HG02610 (cell line): ENCODE results near the gene PTPRM.
"Not testable (repeated sequence)": the region's sequence is repeated elsewhere in the genome, so short reads cannot be mapped to it uniquely, and the experiment has no call there.

Experiments used
- ATAC-seq: cut with Tn5 transposase; IDR thresholded peaks from one replicate; pipeline ENCODE4 v1.9.1; 2021; ENCODE audit warnings: mild to moderate bottlenecking, moderate library complexity; ENCODE audit not compliant: unreplicated experiment

PTPRM gene

DNA sequence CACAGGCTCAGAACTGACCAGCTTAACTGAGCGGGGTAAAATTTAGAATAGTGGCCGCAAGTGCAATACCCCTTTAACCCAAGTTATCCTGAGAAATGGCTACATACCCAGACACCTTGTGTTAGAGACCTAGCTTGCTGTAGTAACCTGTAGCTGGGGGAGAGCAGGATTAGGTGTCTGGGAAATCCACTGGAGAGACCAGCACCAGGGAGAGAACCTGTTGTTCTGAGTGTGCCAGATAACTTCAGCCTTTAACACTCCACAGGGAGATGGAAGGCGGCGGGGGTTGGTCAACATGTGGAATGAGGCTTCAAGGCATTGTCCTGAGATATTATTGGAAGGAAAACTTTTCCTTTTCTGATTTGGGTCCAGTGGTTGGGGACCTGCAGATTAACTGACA lies 356.0 kb downstream of the PTPRM start:
- ATAC-seq: no peak

DNA sequence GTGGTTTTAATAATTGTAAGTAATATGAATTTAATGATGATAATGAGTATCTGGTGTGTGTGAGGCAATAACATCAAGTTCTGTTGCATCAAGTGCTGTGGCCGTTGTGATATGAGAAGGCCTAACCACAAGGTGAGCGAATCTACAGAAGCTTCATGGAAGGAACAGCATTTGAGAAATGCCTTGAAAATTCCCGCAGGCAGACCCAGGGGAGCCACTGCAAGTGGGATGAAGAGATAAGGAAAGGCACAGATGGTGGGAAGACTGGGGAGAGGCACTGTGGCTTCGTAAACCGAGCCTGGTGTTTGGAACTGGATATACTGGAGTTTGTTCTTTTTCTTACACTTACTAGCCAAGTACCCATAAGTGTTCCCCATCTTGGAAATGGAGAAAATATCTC lies 357.5 kb downstream of the PTPRM start:
- no peak for ATAC-seq

DNA sequence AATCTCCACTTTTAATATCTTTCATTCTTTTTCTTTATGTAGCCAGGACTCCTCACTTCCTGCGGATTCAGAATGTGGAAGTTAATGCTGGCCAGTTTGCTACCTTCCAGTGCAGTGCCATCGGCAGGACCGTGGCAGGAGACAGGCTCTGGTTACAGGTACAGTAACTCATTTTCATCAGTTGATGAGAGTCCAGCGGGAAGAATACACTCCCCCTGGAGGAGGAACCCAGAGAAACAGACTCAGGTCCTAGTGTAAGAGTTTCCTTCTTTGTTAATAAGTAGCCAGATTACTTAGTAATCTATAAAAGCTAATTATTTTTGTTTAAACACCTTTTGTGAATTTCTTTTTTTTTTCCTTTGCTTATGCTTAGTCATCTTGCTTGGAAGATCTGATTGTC lies 359.4 kb downstream of the PTPRM start:
- ATAC-seq: no peak

- no peak for ATAC-seq
Measured at GRCh38 chr18:7927119-7927518, 360.0 kb downstream of the PTPRM start.

DNA sequence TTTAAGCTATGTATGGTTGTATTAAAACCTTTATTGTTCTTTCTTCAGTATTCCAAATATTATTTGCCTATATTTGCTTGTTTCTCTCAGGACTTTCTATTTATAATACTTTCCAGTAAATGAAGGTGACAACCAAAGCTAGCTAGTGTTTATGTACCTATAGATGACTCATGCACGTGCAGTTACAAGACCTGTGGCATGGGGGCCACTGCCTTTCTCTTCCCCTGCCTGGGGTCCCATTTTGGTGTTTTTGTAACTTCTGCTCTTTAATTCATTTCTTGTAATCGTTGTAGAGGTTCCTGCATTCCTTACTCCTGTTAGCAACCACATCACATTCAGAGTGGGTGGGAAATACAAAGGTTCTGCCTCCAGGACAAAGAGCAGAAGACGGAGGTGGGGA lies 364.6 kb downstream of the PTPRM start:
- ATAC-seq: no peak

DNA sequence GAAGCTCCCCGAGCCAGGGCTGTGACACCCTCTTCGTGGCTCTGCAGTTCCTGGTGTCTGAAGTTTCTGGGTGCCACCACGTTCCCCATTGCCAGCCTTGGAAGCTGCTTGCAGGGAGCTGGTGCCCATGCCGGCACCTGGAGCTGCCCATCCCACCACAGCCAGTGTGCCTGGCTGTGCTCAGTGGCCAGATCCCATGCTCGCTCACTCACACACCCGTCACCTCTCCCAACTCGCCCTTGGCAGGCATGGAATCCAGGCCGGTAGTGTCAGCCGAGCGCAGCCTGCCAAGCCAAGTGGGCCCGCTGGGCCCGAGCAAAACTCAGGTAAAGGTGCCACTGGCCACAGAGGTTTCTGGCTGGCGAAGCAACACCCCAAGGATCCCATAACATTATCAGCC lies 370.2 kb downstream of the PTPRM start:
- ATAC-seq: no peak

DNA sequence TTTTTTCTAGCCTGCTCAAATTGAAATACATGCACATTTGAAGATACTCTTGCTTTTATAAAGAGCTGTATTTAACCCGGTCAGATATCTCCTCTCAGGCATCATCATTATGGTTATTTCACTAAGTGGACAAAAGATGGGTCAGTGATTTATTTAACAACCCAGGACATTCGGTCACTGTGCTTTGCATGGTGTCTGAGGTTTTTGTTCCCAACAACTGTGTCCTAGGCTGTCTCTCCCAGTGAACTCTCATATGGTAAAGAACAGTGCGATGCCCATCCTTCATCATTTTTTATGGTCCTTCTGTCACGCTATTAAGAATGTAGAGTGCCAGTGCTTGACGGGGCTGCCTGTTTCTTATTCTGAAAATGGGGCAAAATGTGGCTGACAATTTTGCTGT lies 372.4 kb downstream of the PTPRM start:
- no peak for ATAC-seq

- no peak for ATAC-seq
Measured at GRCh38 chr18:7940379-7940778, 373.3 kb downstream of the PTPRM start.

GRCh38 chr18:7940971-7941370 lies 373.9 kb downstream of the PTPRM start:
- no peak for ATAC-seq

DNA sequence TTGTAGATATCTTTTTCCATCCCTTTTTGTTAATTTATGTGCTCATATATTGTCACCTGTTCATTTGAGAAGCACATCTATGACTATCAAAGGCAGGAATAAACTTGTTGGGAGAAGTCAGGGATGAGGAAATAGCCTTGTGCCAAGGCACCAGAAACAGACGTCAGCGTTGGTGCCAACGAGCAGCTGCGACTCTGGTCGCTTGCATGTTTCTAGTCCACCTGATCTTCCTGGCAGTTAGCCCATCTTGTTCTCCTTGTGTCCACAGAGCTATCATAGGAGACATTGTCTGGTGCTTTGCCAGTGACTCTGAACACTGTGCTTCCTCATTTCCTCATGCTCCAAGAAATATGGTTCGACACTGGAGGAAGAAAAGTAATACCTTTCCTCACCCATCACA lies 374.4 kb downstream of the PTPRM start:
- no peak for ATAC-seq

GRCh38 chr18:7945882-7946281 lies 378.8 kb downstream of the PTPRM start:
- ATAC-seq: peak; percentile 36

DNA sequence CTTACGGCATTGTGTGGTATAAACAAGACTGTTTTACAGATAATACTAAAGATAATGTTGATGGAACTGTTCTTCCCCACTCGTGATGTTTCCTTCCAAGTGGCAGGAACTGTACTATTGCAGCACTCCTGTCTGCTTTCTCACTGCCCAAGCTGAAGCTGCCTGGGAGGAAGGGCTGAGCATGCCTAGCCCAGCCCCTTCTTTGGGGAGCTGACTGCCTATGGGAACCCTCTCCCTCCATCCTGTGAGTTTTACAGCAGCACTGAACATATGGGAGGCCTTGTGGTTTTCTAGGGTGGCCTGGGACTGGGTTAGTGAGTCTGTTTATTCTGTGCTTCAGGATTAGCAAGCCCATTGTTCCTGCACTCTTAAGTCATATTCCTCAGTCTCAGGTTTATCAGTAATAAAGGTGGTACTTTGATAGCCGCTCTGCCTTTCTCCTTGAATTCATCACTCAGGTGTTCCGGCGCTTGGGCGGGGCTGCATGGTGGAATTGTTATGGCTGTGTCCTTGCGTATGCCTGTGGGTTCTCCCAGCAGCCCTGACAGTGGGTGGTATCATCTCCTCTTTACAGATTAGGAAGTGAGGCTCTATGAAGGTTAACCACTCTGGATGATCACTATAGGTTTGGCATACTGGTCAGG lies 379.7 kb downstream of the PTPRM start:
- no peak for ATAC-seq

- ATAC-seq: no peak
Measured at GRCh38 chr18:7950380-7951136, 383.4 kb downstream of the PTPRM start.

DNA sequence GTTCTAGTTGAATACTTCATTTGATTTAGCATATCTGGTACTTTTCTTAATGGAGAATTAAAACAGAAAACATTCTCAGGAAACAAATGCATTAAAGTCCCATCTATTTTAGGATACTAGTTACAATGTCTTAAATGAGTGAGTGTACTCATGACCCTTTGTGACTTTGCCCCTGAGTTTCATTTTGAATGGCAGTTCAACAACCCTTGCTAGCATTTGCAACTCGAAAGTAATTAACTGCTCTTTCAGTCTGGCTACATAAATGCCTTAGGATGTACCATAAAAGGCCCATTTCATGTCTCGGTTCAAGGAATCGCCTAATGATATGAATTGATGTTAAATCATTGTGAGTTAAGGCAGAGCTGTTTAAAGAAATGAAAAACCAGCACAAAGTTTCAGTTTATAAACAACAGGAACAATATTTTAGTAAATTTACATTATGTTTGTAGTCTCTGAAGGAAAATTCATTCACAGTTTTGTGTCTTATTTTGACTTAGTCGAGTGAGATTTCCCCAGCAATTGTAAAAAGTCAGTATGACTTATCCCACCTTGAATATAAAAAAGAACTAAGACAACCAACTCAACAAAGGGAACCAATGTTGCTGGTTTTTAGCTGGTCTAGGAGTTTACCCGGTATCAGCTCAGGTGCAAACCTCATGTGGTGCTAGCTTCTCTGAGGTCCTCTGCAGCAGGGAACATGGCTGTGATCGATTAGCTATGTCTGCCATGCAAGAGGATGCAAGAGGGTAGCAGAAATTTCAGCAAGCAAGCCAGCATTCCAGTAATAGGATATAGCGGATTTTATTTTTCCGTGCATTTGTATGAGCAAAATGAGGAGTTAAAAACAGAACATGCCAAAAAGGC lies 386.2 kb downstream of the PTPRM start:
- peak; percentile 93 for ATAC-seq

DNA sequence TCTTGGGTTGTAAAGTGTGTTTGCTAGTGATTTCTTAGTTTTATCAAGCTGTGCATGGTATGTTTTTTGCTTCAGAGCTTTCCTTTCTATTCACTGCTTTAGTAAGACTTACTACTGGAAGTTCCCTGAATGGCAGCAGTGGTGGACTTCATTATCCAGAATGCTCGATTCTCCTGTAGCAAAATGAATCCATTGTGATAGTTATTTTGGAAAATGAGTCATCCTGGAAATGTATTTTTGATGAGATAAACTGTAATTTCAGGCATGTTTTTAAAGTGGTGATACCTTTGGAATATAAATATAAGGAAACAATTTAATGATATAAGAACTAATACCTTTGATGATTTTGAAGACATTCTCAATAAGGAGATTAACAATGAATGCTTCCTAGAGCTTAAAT lies 387.1 kb downstream of the PTPRM start:
- no peak for ATAC-seq

DNA sequence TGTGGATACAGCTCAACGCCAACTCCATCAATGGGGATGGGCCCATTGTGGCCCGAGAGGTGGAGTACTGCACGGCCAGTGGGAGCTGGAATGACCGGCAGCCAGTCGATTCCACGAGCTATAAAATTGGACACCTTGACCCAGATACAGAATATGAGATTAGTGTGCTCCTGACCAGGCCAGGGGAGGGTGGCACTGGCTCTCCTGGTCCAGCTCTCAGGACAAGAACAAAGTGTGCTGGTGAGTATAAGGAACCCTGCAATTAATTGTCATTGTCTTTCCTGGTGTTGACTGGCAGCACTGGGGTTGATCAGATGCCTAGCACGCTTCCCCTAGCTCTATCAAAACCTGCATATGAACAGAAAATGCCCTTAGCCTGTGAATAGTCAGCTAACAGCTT lies 388.1 kb downstream of the PTPRM start:
- ATAC-seq: no peak

DNA sequence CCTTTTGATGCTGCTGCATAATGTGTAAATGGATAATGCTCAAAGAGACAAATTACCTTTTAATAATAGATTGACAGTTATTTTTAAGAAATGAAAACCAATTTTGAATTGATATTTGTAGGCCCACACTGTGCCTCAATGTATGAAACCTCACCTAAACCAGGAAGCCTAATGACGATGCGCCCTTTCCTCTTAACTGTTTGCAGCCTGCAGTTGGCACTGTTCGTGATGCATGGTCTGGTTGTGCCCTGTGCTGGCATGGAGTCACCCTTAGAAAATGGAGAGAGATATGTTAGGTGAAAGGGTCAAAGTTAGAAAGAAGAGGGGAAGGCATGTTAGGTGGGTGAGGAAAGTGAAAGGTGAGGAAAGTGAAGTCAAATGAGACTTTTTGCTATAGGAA lies 390.2 kb downstream of the PTPRM start:
- no peak for ATAC-seq

DNA sequence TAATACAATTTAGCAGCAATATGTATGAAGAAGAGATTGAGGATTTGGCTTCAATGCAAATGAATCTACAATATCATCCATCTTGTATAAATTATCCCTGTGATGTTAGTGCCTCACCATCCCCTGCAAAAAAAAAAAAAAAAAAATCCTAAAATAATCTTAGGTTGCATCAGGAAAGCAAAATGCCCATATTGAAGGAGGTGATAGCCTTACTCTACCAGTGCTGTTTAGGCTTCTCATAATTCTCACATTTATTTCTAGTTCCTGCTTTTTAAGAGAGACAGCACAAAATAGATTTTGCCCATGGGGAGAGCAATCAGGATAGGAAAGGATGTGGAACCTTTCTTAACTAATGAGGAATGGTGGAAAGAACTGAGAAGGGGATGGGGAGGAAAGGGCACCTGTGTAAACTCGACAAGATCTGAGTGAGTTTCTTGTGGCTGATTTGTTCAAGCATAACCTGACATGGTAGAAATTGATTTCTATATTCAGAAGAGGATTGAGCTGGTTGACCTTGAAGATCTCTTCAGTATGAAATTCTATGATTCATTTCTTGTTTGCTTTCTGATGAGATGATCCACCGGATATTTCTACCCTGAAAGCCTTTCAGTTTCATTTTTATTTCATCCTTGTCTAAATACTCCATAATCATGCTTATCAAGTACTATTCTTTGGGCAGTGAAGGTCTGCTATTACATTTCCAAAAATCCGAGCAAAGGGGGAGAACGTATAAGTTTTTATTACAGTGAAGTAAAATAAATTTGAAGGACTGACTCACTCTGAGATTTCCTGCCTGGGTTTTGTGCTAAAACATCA lies 391.2 kb downstream of the PTPRM start:
- ATAC-seq: peak; percentile 82

DNA sequence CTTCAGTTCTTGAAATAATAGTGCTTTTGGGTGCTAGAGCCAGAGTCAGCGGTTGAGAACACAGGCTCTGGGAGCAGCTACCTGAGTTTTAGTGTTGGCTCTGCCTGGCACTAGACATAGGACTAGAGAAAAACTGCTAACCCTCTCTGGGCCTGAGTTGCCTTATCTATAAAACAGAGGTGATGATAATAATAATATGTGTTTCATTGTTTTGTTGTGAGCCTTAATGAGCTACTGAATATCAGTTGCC lies 391.7 kb downstream of the PTPRM start:
- ATAC-seq: peak; percentile 17

GRCh38 chr18:7966682-7967081 lies 399.6 kb downstream of the PTPRM start:
- not testable (repeated sequence) for ATAC-seq

DNA sequence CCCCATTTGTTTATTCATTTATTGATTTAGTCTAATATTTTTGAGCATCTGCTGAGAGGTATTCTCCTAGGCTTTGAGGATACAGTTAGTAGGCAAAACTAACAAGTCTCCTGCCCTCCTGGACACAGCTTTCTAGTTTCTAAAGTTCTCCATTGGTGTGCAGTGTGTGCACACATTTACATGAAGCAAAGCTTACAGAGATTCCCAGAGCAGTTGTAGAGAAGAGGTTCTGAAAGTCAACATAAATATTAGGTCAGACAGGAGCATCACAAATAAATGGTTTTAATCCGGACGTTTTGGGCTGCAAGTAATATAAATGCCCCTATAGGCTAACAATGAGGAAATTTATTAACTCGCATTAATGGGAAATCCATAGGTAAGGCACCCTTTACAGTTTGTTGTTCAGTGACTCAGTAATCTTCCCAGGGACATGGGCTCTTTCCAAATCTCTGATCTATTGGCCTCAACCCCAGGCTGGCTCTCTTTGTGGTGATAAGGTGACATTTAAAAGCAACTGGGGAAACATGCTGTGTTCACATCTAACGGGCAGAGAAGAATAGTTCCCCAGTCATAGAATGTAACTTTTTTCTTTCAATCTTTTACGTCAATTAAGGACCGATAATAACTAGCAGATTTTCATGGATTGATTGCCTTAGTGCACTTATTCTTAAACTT lies 407.2 kb downstream of the PTPRM start:
- no peak for ATAC-seq
